IMR-90 (cell line): ENCODE measurements around the gene SKIL. TPM values are rescaled to one million over a fixed set of nuclear protein-coding genes. Genes with fewer than 3 reads are reported as not detected.

Experiments
- ATAC-seq: fragments of 200-7000 bp; cut with Tn5 transposase; 2 replicates; pipeline ENCODE4 v1.9.1; 2020; ENCODE audit warnings: low read depth, mild to moderate bottlenecking, moderate library complexity
- BruUV-seq: library from RNA; stranded (reverse); fragments of 400-500 nt; replicated peaks from 2 replicates; lab custom pipeline; 2021; lab: Mats Ljungman, UMichigan
- CTCF ChIA-PET: fragments of 300-600 bp; formaldehyde crosslinking; extraction: SDS; loops from one replicate; lab custom pipeline; 2021; ENCODE audit warnings: antibody characterized with exemption; lab: Yijun Ruan, JAX
- POLR2A ChIA-PET: fragments of 300-600 bp; sonication (Branson Sonifier 250); formaldehyde crosslinking; loops from one replicate; lab custom pipeline; 2022; ENCODE audit warnings: antibody characterized with exemption; ENCODE audit not compliant: unreplicated experiment; lab: Charles Lee
- DNase-seq: peaks from one replicate; pipeline ENCODE4 v3.0.0; 2013
- H2AFZ ChIP-seq: replicated peaks from 2 replicates; pipeline ENCODE3; 2013; ENCODE audit warnings: low read length, mild to moderate bottlenecking; ENCODE audit not compliant: poor library complexity
- H2AK5ac ChIP-seq: 2 replicates; pipeline ENCODE4 v1.6.1; 2013; ENCODE audit warnings: low read depth, low read length, inconsistent platforms
- H2AK9ac ChIP-seq: replicated peaks from 2 replicates; pipeline ENCODE3; 2013; ENCODE audit warnings: mild to moderate bottlenecking, low read depth, low read length, moderate library complexity; ENCODE audit not compliant: poor library complexity
- H2BK120ac ChIP-seq: 2 replicates; pipeline ENCODE4 v1.6.1; 2013; ENCODE audit warnings: low read depth, low read length, inconsistent platforms
- H2BK15ac ChIP-seq: 3 replicates; pipeline ENCODE4 v1.6.1; 2013; ENCODE audit warnings: low read depth, low read length, inconsistent platforms
- H2BK20ac ChIP-seq: 2 replicates; pipeline ENCODE4 v1.6.1; 2013; ENCODE audit warnings: low read depth, mild to moderate bottlenecking, inconsistent platforms, low read length, moderate library complexity
- H2BK5ac ChIP-seq: 2 replicates; pipeline ENCODE4 v1.6.1; 2013; ENCODE audit warnings: mild to moderate bottlenecking, low read depth, low read length, inconsistent platforms; ENCODE audit not compliant: poor library complexity, severe bottlenecking
- H3K14ac ChIP-seq: replicated peaks from 2 replicates; pipeline ENCODE4 v1.6.1; 2013; ENCODE audit warnings: low read depth, low read length, inconsistent platforms
- H3K18ac ChIP-seq: 2 replicates; pipeline ENCODE4 v1.6.1; 2013; ENCODE audit warnings: low read depth, low read length, control low read depth
- H3K23ac ChIP-seq: 2 replicates; pipeline ENCODE4 v1.6.1; 2013; ENCODE audit warnings: low read depth, low read length, inconsistent platforms
- H3K27ac ChIP-seq: 2 replicates; pipeline ENCODE4 v1.5.1; 2013; ENCODE audit warnings: mild to moderate bottlenecking, control low read depth, low read length; ENCODE audit not compliant: insufficient read depth
- H3K27me3 ChIP-seq: 2 replicates; pipeline ENCODE4 v1.6.1; 2013; ENCODE audit warnings: low read length; ENCODE audit not compliant: control insufficient read depth, insufficient read depth
- H3K36me3 ChIP-seq: 2 replicates; pipeline ENCODE4 v1.6.1; 2013; ENCODE audit warnings: low read length, mixed read lengths; ENCODE audit not compliant: control insufficient read depth, insufficient read depth
- H3K4ac ChIP-seq: 2 replicates; pipeline ENCODE4 v1.6.1; 2013; ENCODE audit warnings: low read depth, low read length, inconsistent platforms
- H3K4me1 ChIP-seq: 2 replicates; pipeline ENCODE4 v1.6.1; 2013; ENCODE audit warnings: low read length, mixed read lengths; ENCODE audit not compliant: control insufficient read depth, insufficient read depth
- H3K4me2 ChIP-seq: 2 replicates; pipeline ENCODE4 v1.6.1; 2013; ENCODE audit warnings: low read depth, mild to moderate bottlenecking, control low read depth, low read length, moderate library complexity
- H3K4me3 ChIP-seq: 2 replicates; pipeline ENCODE4 v1.5.1; 2013; ENCODE audit warnings: low read depth, mild to moderate bottlenecking, control low read depth, low read length, moderate library complexity; ENCODE audit not compliant: insufficient read depth
- H3K56ac ChIP-seq: 2 replicates; pipeline ENCODE4 v1.6.1; 2013; ENCODE audit warnings: low read length, inconsistent platforms; ENCODE audit not compliant: insufficient read depth; ENCODE audit errors: extremely low read depth
- H3K79me1 ChIP-seq, 2 experiments: 2 replicates each; pipeline ENCODE4 v1.6.1; 2013; ENCODE audit warnings: low read length in 2 of 2, inconsistent platforms in 1 of 2, low read depth in 1 of 2
- H3K9ac ChIP-seq: 2 replicates; pipeline ENCODE4 v1.6.1; 2013; ENCODE audit warnings: low read depth, low read length, control low read depth
- H3K9me1 ChIP-seq: 2 replicates; pipeline ENCODE4 v1.6.1; 2013; ENCODE audit warnings: low read length, inconsistent platforms; ENCODE audit not compliant: insufficient read depth
- H3K9me3 ChIP-seq: 2 replicates; pipeline ENCODE4 v1.6.1; 2013; ENCODE audit warnings: low read length; ENCODE audit not compliant: control insufficient read depth, insufficient read depth
- H4K20me1 ChIP-seq: 2 replicates; pipeline ENCODE4 v1.6.1; 2013; ENCODE audit warnings: low read length, inconsistent platforms; ENCODE audit not compliant: insufficient read depth
- H4K5ac ChIP-seq: 2 replicates; pipeline ENCODE4 v1.6.1; 2013; ENCODE audit warnings: mild to moderate bottlenecking, low read depth, low read length, control low read depth
- H4K8ac ChIP-seq, 2 experiments: 2 replicates each; pipeline ENCODE4 v1.6.1; 2013; ENCODE audit warnings: low read depth in 2 of 2, low read length in 2 of 2, control low read depth in 1 of 2, inconsistent platforms in 1 of 2
- H4K91ac ChIP-seq: 2 replicates; pipeline ENCODE4 v1.6.1; 2013; ENCODE audit warnings: low read depth, low read length, inconsistent platforms; ENCODE audit not compliant: insufficient read depth
- BHLHE40 ChIP-seq: fragments of 150-350 bp; IDR thresholded peaks from 2 replicates; pipeline ENCODE4 v1.6.1; 2016; ENCODE audit warnings: mild to moderate bottlenecking, low read depth, low read length
- CEBPB ChIP-seq: IDR thresholded peaks from 2 replicates; pipeline ENCODE4 v1.6.1; 2012; ENCODE audit warnings: low read depth, low read length, improper control_type of control experiment
- CHD1 ChIP-seq: IDR thresholded peaks from 2 replicates; pipeline ENCODE4 v1.6.1; 2012; ENCODE audit warnings: low read depth, low read length, improper control_type of control experiment
- CTCF ChIP-seq: conservative IDR thresholded peaks from 2 replicates; pipeline ENCODE4 v1.5.1; 2012; ENCODE audit warnings: mild to moderate bottlenecking, low read depth, low read length, improper control_type of control experiment
- ELK1 ChIP-seq: fragments of 150-350 bp; IDR thresholded peaks from 2 replicates; pipeline ENCODE4 v1.6.1; 2016; ENCODE audit warnings: low read depth, mild to moderate bottlenecking, low read length, moderate library complexity, borderline replicate concordance
- FOS ChIP-seq: fragments of 150-350 bp; IDR thresholded peaks from 2 replicates; pipeline ENCODE4 v1.6.1; 2016; ENCODE audit warnings: low read depth, low read length
- MAFK ChIP-seq: IDR thresholded peaks from 2 replicates; pipeline ENCODE4 v1.6.1; 2012; ENCODE audit warnings: low read depth, low read length, improper control_type of control experiment
- MAZ ChIP-seq: IDR thresholded peaks from 2 replicates; pipeline ENCODE4 v1.6.1; 2012; ENCODE audit warnings: low read depth, mild to moderate bottlenecking, low read length, improper control_type of control experiment, moderate library complexity, borderline replicate concordance
- MXI1 ChIP-seq: IDR thresholded peaks from 2 replicates; pipeline ENCODE4 v1.6.1; 2012; ENCODE audit warnings: low read depth, mild to moderate bottlenecking, low read length, moderate library complexity, borderline replicate concordance
- NFE2L2 ChIP-seq: fragments of 150-350 bp; IDR thresholded peaks from 2 replicates; pipeline ENCODE4 v1.6.1; 2016; ENCODE audit warnings: low read depth, mild to moderate bottlenecking, low read length
- POLR2A ChIP-seq: IDR thresholded peaks from 2 replicates; pipeline ENCODE4 v1.6.1; 2012; ENCODE audit warnings: mild to moderate bottlenecking, low read depth, low read length
- RAD21 ChIP-seq: IDR thresholded peaks from 2 replicates; pipeline ENCODE4 v1.6.1; 2012; ENCODE audit warnings: low read length, improper control_type of control experiment
- RCOR1 ChIP-seq: IDR thresholded peaks from 2 replicates; pipeline ENCODE4 v1.6.1; 2012; ENCODE audit warnings: mild to moderate bottlenecking, low read length, improper control_type of control experiment; ENCODE audit not compliant: insufficient replicate concordance
- RFX5 ChIP-seq: IDR thresholded peaks from 2 replicates; pipeline ENCODE4 v1.8.0; 2012; ENCODE audit warnings: low read depth, mild to moderate bottlenecking, low read length, moderate library complexity
- SMC3 ChIP-seq: fragments of 150-350 bp; IDR thresholded peaks from 2 replicates; pipeline ENCODE4 v1.6.1; 2016; ENCODE audit warnings: low read depth, mild to moderate bottlenecking, antibody characterized with exemption, low read length, moderate library complexity
- USF2 ChIP-seq: fragments of 150-350 bp; IDR thresholded peaks from 2 replicates; pipeline ENCODE4 v1.6.1; 2017; ENCODE audit warnings: mild to moderate bottlenecking, antibody characterized with exemption, low read length, low read depth
- WGBS, 2 experiments: methylation state at CpG; one replicate each; pipeline versions ENCODE4 v1.1.5 to v1.1.7; 2013; ENCODE audit warnings: missing lambda C conversion rate in 2 of 2; ENCODE audit not compliant: insufficient read length in 1 of 2; ENCODE audit errors: extremely low coverage in 2 of 2; 5-methylcytosine and 5-hydroxymethylcytosine counted together
- dilution Hi-C: fragments of 300-500 bp; cut with HindIII; formaldehyde crosslinking; loops from one replicate; pipeline ENCODE4 v1.14.3; 2018; ENCODE audit warnings: low sequenced_read_pairs; ENCODE audit not compliant: unreplicated experiment
- in situ Hi-C: fragments of 300-500 bp; cut with MboI; formaldehyde crosslinking; loops from 3 replicates; pipeline ENCODE4 v1.14.3; 2019; ENCODE audit warnings: low sequenced_read_pairs, inconsistent platforms, mixed read lengths
- intact Hi-C: fragments of 100-400 bp; cut with micrococcal nuclease; formaldehyde crosslinking; loops from 2 replicates; pipeline ENCODE4 v1.10.0; 2022
- polyA plus RNA-seq, 3 experiments: library from polyadenylated mRNA; depleted of rRNA; stranded (reverse); fragments of >200 nt; gene quantifications; 2 replicates each; pipeline ENCODE4 v1.2.3, GENCODE V29; 2012; ENCODE audit warnings: low replicate concordance in 1 of 3
- total RNA-seq: library from RNA; depleted of rRNA; stranded (reverse); fragments of >200 nt; gene quantifications from 2 replicates; pipeline ENCODE4 v1.2.3, GENCODE V29; 2012

SKIL gene
- total and polyA plus RNA-seq, 2 of the 4 experiments (the other 2 are of a cell fraction) = 9.2 to 55.9 TPM

- ChIA-PET CTCF (no interaction called here), POLR2A (no interaction called here)
- Histone ChIP-seq H4K8ac (no peak overlapping the region), H3K18ac (no peak overlapping the region), H3K23ac (no peak overlapping the region), H4K5ac (no peak overlapping the region), H2AFZ (no peak overlapping the region), H4K20me1 (0 out of 2 replicates have a peak, but pooled peaks cover 5% of the 10 kb centered on the region), H3K4me2 (no peak overlapping the region), H2AK9ac (no peak overlapping the region), H3K14ac (no peak overlapping the region), H3K4me1 (peaks cover 6% of the 10 kb centered on the region; the same call in 1 of the 2 replicates), H2BK120ac (no peak overlapping the region), H3K27me3 (no peaks in the 10 kb centered on the region), H3K4me3 (no peak overlapping the region), H3K4ac (no peak overlapping the region), H3K9me1 (peaks cover 11% of the 10 kb centered on the region), H3K27ac (no peak overlapping the region), H2BK15ac (no peak overlapping the region), H3K9me3 (no peaks in the 10 kb centered on the region), H3K56ac (no peak overlapping the region), H2BK20ac (no peak overlapping the region), H4K91ac (no peak overlapping the region), H2AK5ac (no peak overlapping the region), H2BK5ac (no peak overlapping the region), H3K9ac (no peak overlapping the region), H3K79me1 (peaks cover 0 to 8% of the 10 kb centered on the region in 2 experiments; a peak in 1 of 4 replicates), H3K36me3 (peaks cover 14% of the 10 kb centered on the region)
- no peak for DNase-seq
- dilution Hi-C loops = no loop called here
- no TSS peak for BruUV-seq
- intact Hi-C loops = loop anchor here (5.0 kb wide), 1 partner anchor 311 kb away; no protein-coding TSS in a partner anchor
- ATAC-seq = no peak
- in situ Hi-C loops = no loop called here
- WGBS, 2 experiments = no CpG with 5 or more reads among the region's 4 CpGs
- no peak for TF ChIP-seq MAZ
- no peak for TF ChIP-seq MAFK
- TF ChIP-seq ELK1 = no peak
- no peak for TF ChIP-seq SMC3
- no peak for TF ChIP-seq FOS
- TF ChIP-seq BHLHE40 = no peak
- TF ChIP-seq CTCF = no peak
- no peak for TF ChIP-seq CHD1
- no peak for TF ChIP-seq RAD21
- no peak for TF ChIP-seq RCOR1
- no peak for TF ChIP-seq RFX5
- TF ChIP-seq CEBPB = no peak
- no peak for TF ChIP-seq USF2
- no peak for TF ChIP-seq POLR2A
- no peak for TF ChIP-seq NFE2L2
- no peak for TF ChIP-seq MXI1
Observed at GRCh38 chr3:170441412-170441811, 83.9 kb downstream of the SKIL start.
